Activated T-cell treated with anti-CD3 and anti-CD28 coated beads, Interleukin-2, amount 50 U/mL, for 24 hours (primary cell): Measurements from ENCODE around the gene ATXN7L2.
A peak's percentile ranks its signal among the peaks of the same experiment; 100 is the strongest.
"Not testable (repeated sequence)": the region's sequence is repeated elsewhere in the genome, so short reads cannot be mapped to it uniquely, and the experiment has no call there.

Source experiments
- DNase-seq: peaks from one replicate; pipeline ENCODE4 v3.0.0-alpha.2; 2020
- H3K27ac Mint-ChIP-seq: 2 replicates; pipeline ENCODE4 v1.8.0; 2020; ENCODE audit warnings: mild to moderate bottlenecking, mixed read lengths
- H3K27me3 Mint-ChIP-seq: 2 replicates; pipeline ENCODE4 v1.8.0; 2020; ENCODE audit warnings: mixed read lengths
- H3K36me3 Mint-ChIP-seq: 2 replicates; pipeline ENCODE4 v1.8.0; 2020; ENCODE audit warnings: low read depth, mixed read lengths
- H3K4me1 Mint-ChIP-seq: 2 replicates; pipeline ENCODE4 v1.8.0; 2020; ENCODE audit warnings: low read depth, mixed read lengths
- H3K4me3 Mint-ChIP-seq: 2 replicates; pipeline ENCODE4 v1.8.0; 2020; ENCODE audit warnings: mild to moderate bottlenecking, moderate library complexity, mixed read lengths
- H3K9me3 Mint-ChIP-seq: 2 replicates; pipeline ENCODE4 v1.8.0; 2020; ENCODE audit warnings: mixed read lengths

ATXN7L2 gene

DNA sequence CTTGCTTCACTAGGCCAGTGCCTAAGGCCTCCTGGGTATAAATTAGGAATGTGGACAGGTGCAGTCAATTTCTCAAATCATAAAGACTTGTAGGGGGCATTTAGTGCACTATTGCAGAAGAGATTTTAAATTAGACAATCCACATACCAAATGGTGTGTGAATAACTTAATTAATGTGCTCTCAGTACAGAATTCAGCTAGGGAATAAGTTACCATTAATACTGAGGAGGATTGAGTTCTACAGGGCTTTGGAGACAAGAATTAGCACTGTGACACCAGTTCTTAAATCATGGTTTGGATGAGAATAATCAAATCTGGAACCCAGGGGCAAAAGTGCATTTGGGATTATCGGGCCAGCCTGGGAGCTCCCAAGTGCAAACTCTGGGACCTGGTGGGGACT is 15.6 kb upstream of the ATXN7L2 start:
- peaks cover 81% of the 10 kb centered on the region for H3K27me3 Mint-ChIP-seq

DNA sequence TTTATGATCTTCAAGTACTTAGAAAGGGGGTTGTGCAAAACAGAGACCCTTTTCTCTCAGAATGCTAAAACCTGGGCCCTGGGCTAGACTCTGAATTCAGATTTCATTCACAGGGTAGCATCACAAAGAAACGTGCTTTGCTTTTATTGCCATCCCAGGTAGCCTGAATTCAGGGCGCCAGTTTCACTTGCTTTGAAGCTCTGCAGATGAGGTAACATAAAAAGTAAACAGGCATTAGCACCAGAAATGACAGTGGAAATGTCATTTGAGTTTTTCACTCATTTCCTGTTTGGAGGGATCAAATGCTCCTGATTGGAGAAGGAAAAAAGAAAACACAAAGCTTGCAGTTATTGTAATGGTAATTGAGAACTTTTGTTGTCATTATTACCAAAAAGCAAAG is 14.8 kb upstream of the ATXN7L2 start:
- no peak overlapping the region for H3K27ac Mint-ChIP-seq
- H3K9me3 Mint-ChIP-seq = no peaks in the 10 kb centered on the region
- H3K36me3 Mint-ChIP-seq = no peaks in the 10 kb centered on the region
- no peak for DNase-seq
- H3K4me1 Mint-ChIP-seq = peaks cover 7% of the 10 kb centered on the region
- peaks cover 78% of the 10 kb centered on the region for H3K27me3 Mint-ChIP-seq
- H3K4me3 Mint-ChIP-seq = no peak overlapping the region

More for the DNA sequence above, 15.6 kb upstream of the ATXN7L2 start:
- DNase-seq = no peak
- no peak overlapping the region for H3K4me3 Mint-ChIP-seq
- H3K36me3 Mint-ChIP-seq = no peaks in the 10 kb centered on the region
- peaks cover 7% of the 10 kb centered on the region for H3K4me1 Mint-ChIP-seq
- H3K9me3 Mint-ChIP-seq = no peaks in the 10 kb centered on the region
- no peak overlapping the region for H3K27ac Mint-ChIP-seq

DNA sequence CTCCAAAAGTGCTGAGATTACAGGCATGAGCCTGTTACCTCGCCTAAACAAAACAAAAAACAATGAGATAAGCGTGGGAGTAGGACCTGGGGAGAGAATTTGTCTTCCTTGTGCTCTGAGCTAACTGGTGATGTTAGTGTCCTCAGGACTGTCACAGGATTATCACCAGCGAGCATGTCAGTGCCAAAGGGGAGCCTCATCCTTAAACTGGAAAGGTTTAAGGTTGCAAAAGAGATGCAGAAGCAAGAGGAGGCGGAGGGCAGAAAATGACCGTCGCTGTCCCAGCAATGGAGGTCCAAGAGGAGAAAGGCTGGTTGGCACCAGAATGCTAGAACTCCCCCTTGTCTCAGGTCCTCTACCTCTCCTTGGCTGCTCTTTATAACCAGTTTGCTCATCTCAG is 13.5 kb upstream of the ATXN7L2 start:
- DNase-seq = no peak
- Mint-ChIP-seq H3K9me3 (no peaks in the 10 kb centered on the region), H3K4me1 (peaks cover 7% of the 10 kb centered on the region), H3K27ac (no peak overlapping the region), H3K4me3 (no peak overlapping the region), H3K27me3 (peaks cover 70% of the 10 kb centered on the region), H3K36me3 (no peaks in the 10 kb centered on the region)

DNA sequence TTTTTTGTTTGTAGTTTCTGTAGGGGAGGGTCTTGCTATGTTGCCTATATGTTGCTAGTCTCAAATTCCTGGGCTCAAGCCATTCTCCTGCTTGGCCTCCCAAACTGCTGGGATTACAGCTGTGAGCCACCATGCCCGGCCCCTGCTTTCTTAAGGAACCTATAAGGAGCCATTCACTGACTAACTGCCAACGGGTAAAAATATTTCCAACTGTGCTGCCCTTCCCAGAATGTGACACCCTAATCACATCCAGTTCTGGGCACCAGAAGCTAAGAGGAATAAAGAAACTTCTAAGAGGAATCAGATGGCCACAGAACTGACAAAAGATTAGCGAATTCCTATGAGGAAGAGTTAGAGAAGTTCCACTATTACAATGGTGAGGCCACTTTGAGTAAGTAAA is 10.9 kb upstream of the ATXN7L2 start:
- no peaks in the 10 kb centered on the region for H3K9me3 Mint-ChIP-seq
- no peak for DNase-seq
- H3K4me1 Mint-ChIP-seq = peaks cover 3% of the 10 kb centered on the region
- peaks cover 64% of the 10 kb centered on the region for H3K27me3 Mint-ChIP-seq
- no peak overlapping the region for H3K4me3 Mint-ChIP-seq
- H3K27ac Mint-ChIP-seq = no peak overlapping the region
- H3K36me3 Mint-ChIP-seq = no peaks in the 10 kb centered on the region

DNA sequence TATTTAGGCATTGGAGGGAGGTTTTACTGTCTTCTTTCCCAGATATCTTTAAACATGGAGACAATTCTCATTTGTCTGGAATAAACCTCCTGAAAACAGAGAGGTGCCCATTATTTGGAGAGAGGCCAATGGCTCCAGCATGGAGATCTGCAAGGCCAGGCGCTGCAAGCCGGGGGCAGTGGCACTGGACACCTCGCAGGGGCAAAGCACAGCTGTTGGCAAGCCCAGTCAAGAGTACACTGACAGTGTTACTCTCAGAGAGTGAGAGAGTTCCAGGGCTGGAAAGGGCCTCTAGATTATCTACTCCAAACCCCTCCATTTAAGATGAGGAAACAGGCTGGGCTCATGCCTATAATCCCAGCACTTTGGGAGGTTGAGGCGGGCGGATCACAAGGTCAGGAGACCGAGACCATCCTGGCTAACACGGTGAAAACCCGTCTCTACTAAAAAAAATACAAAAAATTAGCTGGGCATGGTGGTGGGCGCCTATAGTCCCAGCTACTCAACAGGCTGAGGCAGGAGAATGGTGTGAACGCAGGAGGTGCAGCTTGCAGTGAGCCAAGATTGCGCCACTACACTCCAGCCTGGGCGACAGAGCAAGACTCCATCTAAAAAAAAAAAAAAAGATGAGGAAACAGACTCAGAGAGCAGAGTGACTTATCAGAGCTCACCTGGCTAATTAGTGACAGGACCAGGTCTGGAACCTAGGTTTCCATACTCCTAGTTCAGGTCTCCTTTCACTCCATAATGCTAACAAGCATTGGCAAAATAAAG is 10.2 kb upstream of the ATXN7L2 start:
- not testable (repeated sequence) for H3K36me3 Mint-ChIP-seq, H3K4me1 Mint-ChIP-seq, H3K4me3 Mint-ChIP-seq, H3K27ac Mint-ChIP-seq, H3K9me3 Mint-ChIP-seq, DNase-seq
- H3K27me3 Mint-ChIP-seq = peaks cover 59% of the 10 kb centered on the region

DNA sequence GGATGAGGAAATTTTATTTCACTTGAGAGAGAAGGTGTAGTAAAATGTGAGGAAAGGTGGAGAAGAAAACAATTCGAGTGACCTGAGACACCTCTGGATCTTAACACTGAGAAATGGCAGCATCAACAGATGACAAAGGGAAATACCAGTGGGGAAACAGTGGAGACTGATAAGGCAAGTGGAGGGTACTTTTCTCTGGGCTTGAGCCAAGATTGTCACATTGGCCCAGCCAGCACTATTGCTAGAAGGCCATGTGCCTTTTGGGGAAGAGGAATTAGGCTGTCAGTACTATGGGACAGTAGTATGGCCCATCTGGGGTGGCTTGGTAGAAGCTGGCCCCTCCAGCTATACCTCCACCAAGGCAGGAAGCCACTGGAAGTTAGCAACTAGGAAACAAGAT is 9.0 kb upstream of the ATXN7L2 start:
- H3K27ac Mint-ChIP-seq = no peak overlapping the region
- no peak for DNase-seq
- H3K4me3 Mint-ChIP-seq = no peak overlapping the region
- no peaks in the 10 kb centered on the region for H3K4me1 Mint-ChIP-seq
- peaks cover 56% of the 10 kb centered on the region for H3K27me3 Mint-ChIP-seq
- no peaks in the 10 kb centered on the region for H3K9me3 Mint-ChIP-seq
- H3K36me3 Mint-ChIP-seq = no peaks in the 10 kb centered on the region

DNA sequence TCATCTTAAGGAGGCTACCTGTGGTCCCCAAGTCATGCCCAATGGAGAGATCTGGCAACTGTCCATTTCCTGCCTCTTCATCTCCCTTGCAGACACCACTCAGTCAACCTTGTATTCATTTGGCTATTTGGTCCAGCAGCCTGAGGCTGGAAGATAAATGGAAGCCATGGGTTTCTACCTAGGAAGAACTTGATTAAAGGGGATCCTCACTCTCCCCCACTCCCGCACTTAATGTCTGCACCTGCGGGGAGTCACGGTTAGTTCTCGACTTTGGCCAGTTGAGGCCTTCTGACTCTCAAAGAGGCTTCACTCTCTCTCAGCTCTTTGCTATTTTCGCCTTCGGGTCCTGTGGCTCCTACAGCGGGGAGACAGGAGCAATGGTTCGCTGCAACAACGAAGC is 8.4 kb upstream of the ATXN7L2 start:
- no peaks in the 10 kb centered on the region for H3K4me1 Mint-ChIP-seq
- no peak overlapping the region for H3K27ac Mint-ChIP-seq
- no peak for DNase-seq
- H3K27me3 Mint-ChIP-seq = peaks cover 51% of the 10 kb centered on the region
- H3K9me3 Mint-ChIP-seq = no peaks in the 10 kb centered on the region
- H3K4me3 Mint-ChIP-seq = no peak overlapping the region
- no peaks in the 10 kb centered on the region for H3K36me3 Mint-ChIP-seq

DNA sequence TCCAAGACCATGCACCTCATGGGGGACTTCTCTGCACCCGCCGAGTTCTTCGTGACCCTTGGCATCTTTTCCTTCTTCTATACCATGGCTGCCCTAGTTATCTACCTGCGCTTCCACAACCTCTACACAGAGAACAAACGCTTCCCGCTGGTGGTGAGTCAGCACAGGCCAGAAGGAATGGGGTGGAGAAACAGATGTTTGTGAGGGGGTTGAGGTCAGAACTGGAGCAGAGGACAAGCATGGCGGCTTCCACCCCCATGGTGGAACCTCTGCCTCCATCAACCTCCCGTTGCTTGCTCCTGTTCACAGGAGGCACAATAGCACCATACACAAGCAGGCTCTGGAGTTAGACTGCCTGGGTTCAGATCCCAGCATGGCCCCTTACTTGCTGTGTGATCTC is 6.9 kb upstream of the ATXN7L2 start:
- DNase-seq = no peak
- Mint-ChIP-seq H3K36me3 (no peaks in the 10 kb centered on the region), H3K4me3 (no peak overlapping the region), H3K4me1 (no peaks in the 10 kb centered on the region), H3K27ac (no peak overlapping the region), H3K9me3 (no peaks in the 10 kb centered on the region), H3K27me3 (peaks cover 37% of the 10 kb centered on the region)

DNA sequence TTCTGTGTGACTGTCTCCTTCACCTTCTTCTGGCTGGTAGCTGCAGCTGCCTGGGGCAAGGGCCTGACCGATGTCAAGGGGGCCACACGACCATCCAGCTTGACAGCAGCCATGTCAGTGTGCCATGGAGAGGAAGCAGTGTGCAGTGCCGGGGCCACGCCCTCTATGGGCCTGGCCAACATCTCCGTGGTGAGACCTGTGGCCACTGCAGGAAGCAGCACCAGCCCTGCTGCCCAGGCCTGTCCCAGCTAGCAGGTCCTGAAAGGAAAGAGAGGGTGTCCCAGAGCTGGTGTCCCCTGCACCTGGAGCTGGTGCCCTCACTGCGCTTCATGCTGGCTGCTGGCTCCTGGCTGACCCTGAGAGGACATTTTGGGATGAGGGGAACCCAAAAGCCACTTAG is 5.9 kb upstream of the ATXN7L2 start:
- peaks cover 8% of the 10 kb centered on the region for H3K4me1 Mint-ChIP-seq
- H3K27me3 Mint-ChIP-seq = peaks cover 32% of the 10 kb centered on the region
- DNase-seq = no peak
- no peak overlapping the region for H3K27ac Mint-ChIP-seq
- no peak overlapping the region for H3K4me3 Mint-ChIP-seq
- H3K9me3 Mint-ChIP-seq = no peaks in the 10 kb centered on the region
- H3K36me3 Mint-ChIP-seq = no peaks in the 10 kb centered on the region

DNA sequence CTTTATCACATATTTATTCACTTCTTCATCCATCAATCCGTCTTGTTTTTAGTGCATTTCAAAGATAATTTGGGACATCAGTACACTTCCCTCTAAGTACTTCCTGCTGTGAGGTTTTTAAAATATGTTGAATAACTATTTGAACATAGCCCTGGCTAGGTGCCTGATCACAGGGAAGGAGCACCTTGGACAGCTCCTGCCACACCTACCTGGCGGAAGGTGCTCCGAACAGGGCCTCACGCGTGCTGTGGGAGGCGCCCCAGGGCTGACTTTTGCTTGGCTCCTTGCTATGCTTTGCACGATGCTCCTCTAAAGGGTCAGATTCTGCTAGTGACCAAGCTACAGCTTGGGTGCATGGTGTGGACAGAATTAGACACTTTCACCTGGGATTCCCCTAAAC is 4.9 kb upstream of the ATXN7L2 start:
- Mint-ChIP-seq H3K9me3 (no peaks in the 10 kb centered on the region), H3K36me3 (peaks cover 2% of the 10 kb centered on the region), H3K27ac (no peak overlapping the region), H3K4me1 (peaks cover 15% of the 10 kb centered on the region), H3K27me3 (peaks cover 29% of the 10 kb centered on the region), H3K4me3 (no peak overlapping the region)
- no peak for DNase-seq

DNA sequence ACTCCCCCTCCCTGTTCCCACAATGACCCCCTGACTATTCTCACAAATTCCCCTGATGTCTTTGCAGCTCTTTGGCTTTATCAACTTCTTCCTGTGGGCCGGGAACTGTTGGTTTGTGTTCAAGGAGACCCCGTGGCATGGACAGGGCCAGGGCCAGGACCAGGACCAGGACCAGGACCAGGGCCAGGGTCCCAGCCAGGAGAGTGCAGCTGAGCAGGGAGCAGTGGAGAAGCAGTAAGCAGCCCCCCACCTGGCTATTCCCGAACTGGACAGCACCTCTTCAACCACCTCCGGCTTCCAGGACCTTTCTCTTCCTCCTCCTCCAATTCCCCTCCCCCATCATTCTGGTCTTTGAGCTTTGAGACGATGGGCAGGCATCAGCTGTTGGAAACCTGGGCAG is 4.4 kb upstream of the ATXN7L2 start:
- Mint-ChIP-seq H3K36me3 (peaks cover 5% of the 10 kb centered on the region), H3K4me3 (no peak overlapping the region), H3K27me3 (peaks cover 27% of the 10 kb centered on the region), H3K4me1 (peaks cover 15% of the 10 kb centered on the region), H3K9me3 (no peaks in the 10 kb centered on the region), H3K27ac (no peak overlapping the region)
- DNase-seq = no peak

DNA sequence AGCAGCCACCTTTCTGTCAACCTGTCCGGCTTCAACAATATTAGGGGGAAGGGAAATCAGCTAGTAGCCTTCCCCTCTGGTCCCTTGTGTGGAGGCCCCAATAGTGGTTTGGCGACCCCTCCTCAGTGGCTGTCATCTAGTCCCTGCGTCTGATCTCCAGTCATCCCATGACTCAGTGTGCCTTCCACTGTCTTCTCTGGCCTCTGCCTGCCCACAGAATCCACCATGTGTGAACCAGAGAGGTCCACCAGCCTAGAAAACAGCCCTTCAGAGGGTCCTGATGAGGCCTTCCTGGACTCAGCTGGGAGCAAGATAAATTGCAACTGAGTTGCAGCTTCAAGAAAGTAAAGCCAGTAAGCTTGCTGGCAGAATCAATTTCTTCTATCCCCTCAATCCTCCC is 3.8 kb upstream of the ATXN7L2 start:
- Mint-ChIP-seq H3K27ac (no peak overlapping the region), H3K36me3 (peaks cover 10% of the 10 kb centered on the region), H3K4me3 (no peak overlapping the region), H3K4me1 (peaks cover 19% of the 10 kb centered on the region), H3K9me3 (no peaks in the 10 kb centered on the region), H3K27me3 (peaks cover 25% of the 10 kb centered on the region)
- no peak for DNase-seq

DNA sequence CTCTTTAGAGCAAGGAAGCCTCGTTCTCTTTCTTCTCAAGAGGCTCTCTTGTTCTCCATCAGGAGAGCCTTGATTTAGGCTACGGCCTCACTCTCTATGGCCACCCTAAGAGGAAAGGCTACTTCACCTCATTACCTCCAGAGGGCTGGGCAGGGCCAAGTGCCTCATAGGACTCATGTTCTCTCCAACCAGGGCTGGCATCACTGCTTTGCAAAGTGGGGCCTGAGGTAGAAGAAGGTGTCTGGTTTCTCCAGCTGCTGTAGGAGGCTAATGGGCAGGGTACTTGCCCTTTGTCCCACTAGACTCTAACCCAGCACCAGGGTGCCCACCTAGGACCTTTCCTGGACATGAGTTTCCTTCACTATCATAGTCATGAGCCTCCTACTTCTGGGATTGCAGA is 2.1 kb upstream of the ATXN7L2 start:
- Mint-ChIP-seq H3K4me3 (no peak overlapping the region), H3K27me3 (peaks cover 14% of the 10 kb centered on the region), H3K27ac (no peak overlapping the region), H3K9me3 (no peaks in the 10 kb centered on the region), H3K36me3 (peaks cover 26% of the 10 kb centered on the region), H3K4me1 (peaks cover 33% of the 10 kb centered on the region)
- no peak for DNase-seq

DNA sequence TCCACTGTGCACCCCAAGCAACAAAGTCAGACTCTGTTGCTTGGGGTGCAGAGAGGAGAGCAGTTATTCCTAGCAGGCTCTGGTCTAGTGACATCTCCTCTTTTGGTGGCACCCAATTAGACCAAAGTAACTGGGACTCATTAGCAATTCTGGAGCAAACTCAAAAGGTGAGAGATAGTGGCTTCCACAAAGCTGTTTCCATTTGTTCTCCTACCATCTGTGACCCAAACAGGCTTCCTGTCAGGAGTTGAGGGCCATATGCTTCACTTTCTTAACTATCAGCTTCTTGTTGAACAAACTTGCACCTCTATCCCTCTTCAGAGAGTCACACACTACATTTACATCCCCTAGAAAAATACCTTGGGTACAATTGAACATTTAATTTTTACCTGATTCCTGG is 1.5 kb upstream of the ATXN7L2 start:
- H3K36me3 Mint-ChIP-seq = peaks cover 32% of the 10 kb centered on the region
- H3K4me1 Mint-ChIP-seq = peaks cover 33% of the 10 kb centered on the region

DNA sequence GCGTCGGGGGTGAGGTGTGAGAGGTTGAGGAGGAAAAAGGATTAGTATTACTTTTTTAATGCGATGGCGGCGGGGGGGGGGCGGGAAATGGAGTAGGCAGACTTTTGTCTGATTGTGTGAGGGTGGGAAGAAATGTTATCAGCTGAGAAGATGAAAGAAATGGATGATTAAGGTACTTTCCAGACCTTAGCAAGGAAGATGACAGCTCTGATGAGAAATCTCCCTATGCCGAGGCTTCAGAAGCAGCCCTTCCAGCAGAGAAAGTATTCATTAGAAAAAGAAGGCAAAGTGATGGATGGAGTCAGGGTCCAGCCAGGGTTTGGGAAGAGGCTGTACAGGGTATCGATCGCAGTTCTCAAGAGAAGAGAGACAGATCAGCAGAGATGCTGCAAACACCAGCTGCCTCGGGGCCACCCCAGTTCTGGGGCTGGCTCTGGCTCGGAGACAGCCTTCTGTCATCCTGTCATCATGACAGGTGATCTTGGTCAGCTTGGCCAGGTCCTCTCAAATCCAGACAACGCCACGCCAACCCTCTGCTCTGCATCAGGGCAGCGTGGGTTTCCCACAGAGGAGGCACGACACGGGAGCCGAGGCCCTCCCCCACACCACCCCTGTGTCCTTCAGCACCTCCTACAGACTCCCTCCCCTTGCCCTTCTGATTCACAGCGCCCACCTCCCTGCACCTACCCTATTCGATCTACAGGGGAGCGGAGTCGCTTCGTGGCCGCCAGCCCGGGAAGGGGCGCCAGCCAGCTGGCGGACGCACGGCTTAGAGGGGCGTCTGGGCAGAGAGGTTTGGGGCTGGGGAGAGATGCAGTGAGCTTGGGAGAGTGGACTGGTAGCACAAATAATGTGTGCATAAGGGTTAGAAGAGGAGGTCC is 674 bp upstream of the ATXN7L2 start:
- Mint-ChIP-seq H3K27me3 (peaks cover 6% of the 10 kb centered on the region), H3K4me3 (peak overlapping the region; percentile 88), H3K9me3 (no peaks in the 10 kb centered on the region), H3K27ac (peak overlapping the region; percentile 95), H3K4me1 (peaks cover 33% of the 10 kb centered on the region), H3K36me3 (peaks cover 40% of the 10 kb centered on the region)
- peak; percentile 56 for DNase-seq

More for the DNA sequence above, 1.5 kb upstream of the ATXN7L2 start:
- Mint-ChIP-seq H3K27ac (peak overlapping the region; percentile 48), H3K27me3 (peaks cover 8% of the 10 kb centered on the region), H3K4me3 (peak overlapping the region; percentile 14), H3K9me3 (no peaks in the 10 kb centered on the region)
- no peak for DNase-seq
